Mesenchymal stem cell (in vitro differentiated cells and primary cell): ENCODE measurements around the gene NSG1.
"Not testable (repeated sequence)": the region's sequence is repeated elsewhere in the genome, so short reads cannot be mapped to it uniquely, and the experiment has no call there.

Experiments used
- DNase-seq: peaks from one replicate; pipeline ENCODE4 v3.0.0-alpha.2; 2013
- H2AFZ ChIP-seq: one replicate; pipeline ENCODE4 v1.6.1; 2013; ENCODE audit warnings: low read depth, mild to moderate bottlenecking, control low read depth, inconsistent platforms, low read length, moderate library complexity
- H2AK5ac ChIP-seq: 2 replicates; pipeline ENCODE4 v1.6.1; 2013; ENCODE audit warnings: low read length, moderate library complexity, mild to moderate bottlenecking, inconsistent platforms; ENCODE audit not compliant: severe bottlenecking
- H2BK120ac ChIP-seq: one replicate; pipeline ENCODE4 v1.6.1; 2013; ENCODE audit warnings: low read depth, mild to moderate bottlenecking, inconsistent platforms, low read length, moderate library complexity
- H2BK12ac ChIP-seq, 2 experiments: one replicate each; pipeline ENCODE4 v1.6.1; 2013; ENCODE audit warnings: inconsistent platforms in 2 of 2, low read length in 2 of 2, mild to moderate bottlenecking in 2 of 2, moderate library complexity in 2 of 2, control low read depth in 1 of 2
- H2BK15ac ChIP-seq: one replicate; pipeline ENCODE4 v1.6.1; 2013; ENCODE audit warnings: mild to moderate bottlenecking, low read depth, inconsistent platforms; ENCODE audit not compliant: poor library complexity, severe bottlenecking
- H2BK5ac ChIP-seq: 2 replicates; pipeline ENCODE4 v1.6.1; 2013; ENCODE audit warnings: low read depth, mild to moderate bottlenecking, low read length, control low read depth, inconsistent platforms; ENCODE audit not compliant: poor library complexity, severe bottlenecking
- H3K14ac ChIP-seq, 2 experiments: one replicate each; pipeline ENCODE4 v1.6.1; 2013; ENCODE audit warnings: inconsistent platforms in 2 of 2, low read length in 2 of 2, control low read depth in 1 of 2, mild to moderate bottlenecking in 1 of 2, moderate library complexity in 1 of 2
- H3K18ac ChIP-seq, 2 experiments: one replicate each; pipeline ENCODE4 v1.6.1; 2013; ENCODE audit warnings: inconsistent platforms in 2 of 2, low read length in 2 of 2, control low read depth in 1 of 2, low read depth in 1 of 2, mild to moderate bottlenecking in 1 of 2
- H3K23ac ChIP-seq, 2 experiments: one replicate each; pipeline ENCODE4 v1.6.1; 2013; ENCODE audit warnings: inconsistent platforms in 2 of 2, low read length in 2 of 2, mild to moderate bottlenecking in 2 of 2, moderate library complexity in 2 of 2, control low read depth in 1 of 2
- H3K27ac ChIP-seq: 2 replicates; pipeline ENCODE4 v1.5.1; 2013; ENCODE audit warnings: mild to moderate bottlenecking, moderate library complexity, low read length, control low read depth, inconsistent platforms; ENCODE audit not compliant: poor library complexity, severe bottlenecking
- H3K27me3 ChIP-seq, 2 experiments: 2 replicates each; pipeline versions ENCODE4 v1.6.1 to v1.7.0; 2013; ENCODE audit warnings: low read length in 2 of 2, mild to moderate bottlenecking in 2 of 2, moderate library complexity in 2 of 2, control low read depth in 1 of 2, inconsistent platforms in 1 of 2; ENCODE audit not compliant: control insufficient read depth in 1 of 2, insufficient read depth in 1 of 2
- H3K36me3 ChIP-seq, 2 experiments: 2 replicates each; pipeline versions ENCODE4 v1.6.1 to v1.7.0; 2013; ENCODE audit warnings: low read length in 2 of 2, control low read depth in 1 of 2, inconsistent platforms in 1 of 2, low read depth in 1 of 2, mild to moderate bottlenecking in 1 of 2; ENCODE audit not compliant: insufficient read depth in 2 of 2, control insufficient read depth in 1 of 2
- H3K4ac ChIP-seq, 2 experiments: one replicate each; pipeline ENCODE4 v1.6.1; 2013; ENCODE audit warnings: inconsistent platforms in 2 of 2, low read length in 2 of 2, mild to moderate bottlenecking in 2 of 2, moderate library complexity in 2 of 2, control low read depth in 1 of 2, low read depth in 1 of 2
- H3K4me1 ChIP-seq: 2 replicates; pipeline ENCODE4 v1.6.1; 2013; ENCODE audit warnings: low read depth, low read length, control low read depth; ENCODE audit not compliant: control insufficient read depth, insufficient read depth
- H3K4me2 ChIP-seq: 2 replicates; pipeline ENCODE4 v1.6.1; 2013; ENCODE audit warnings: low read length, mild to moderate bottlenecking, inconsistent platforms; ENCODE audit not compliant: poor library complexity, severe bottlenecking
- H3K4me3 ChIP-seq, 2 experiments: 2 replicates each; pipeline versions ENCODE4 v1.5.1 to v1.7.0; 2013; ENCODE audit warnings: low read length in 2 of 2, mild to moderate bottlenecking in 2 of 2, control low read depth in 1 of 2, low read depth in 1 of 2; ENCODE audit not compliant: insufficient read depth in 1 of 2
- H3K79me1 ChIP-seq: replicated peaks from 2 replicates; pipeline ENCODE4 v1.6.1; 2013; ENCODE audit warnings: mild to moderate bottlenecking, control low read depth, low read length, inconsistent platforms; ENCODE audit not compliant: poor library complexity, severe bottlenecking
- H3K9ac ChIP-seq: 2 replicates; pipeline ENCODE4 v1.7.0; 2013; ENCODE audit warnings: mild to moderate bottlenecking, low read length, moderate library complexity
- H3K9me3 ChIP-seq: 2 replicates; pipeline ENCODE4 v1.7.0; 2013; ENCODE audit warnings: mild to moderate bottlenecking, low read length; ENCODE audit not compliant: control insufficient read depth
- H4K8ac ChIP-seq: one replicate; pipeline ENCODE4 v1.6.1; 2013; ENCODE audit warnings: inconsistent platforms, mild to moderate bottlenecking, low read length, moderate library complexity
- H4K91ac ChIP-seq: one replicate; pipeline ENCODE4 v1.6.1; 2013; ENCODE audit warnings: mild to moderate bottlenecking, low read length, inconsistent platforms
- WGBS: methylation state at CpG from one replicate; pipeline ENCODE4 v1.1.7; 2013; ENCODE audit warnings: mixed read lengths; 5-methylcytosine and 5-hydroxymethylcytosine counted together

NSG1 gene

GRCh38 chr4:4465238-4465637, 78.3 kb downstream of the NSG1 start:
- not testable (repeated sequence) for H3K14ac ChIP-seq, H3K23ac ChIP-seq, H3K27ac ChIP-seq, H3K9me3 ChIP-seq, H3K4ac ChIP-seq, H2BK5ac ChIP-seq, H2AK5ac ChIP-seq, H3K4me2 ChIP-seq, H2BK15ac ChIP-seq, H3K27me3 ChIP-seq, H3K4me3 ChIP-seq, H4K91ac ChIP-seq, H2AFZ ChIP-seq, H2BK120ac ChIP-seq, H4K8ac ChIP-seq, H3K9ac ChIP-seq, H3K4me1 ChIP-seq, DNase-seq, H2BK12ac ChIP-seq, H3K18ac ChIP-seq
- 100% methylated on average over 2 of the region's 3 CpGs for WGBS
- peaks cover 22 to 70% of the 10 kb centered on the region in 2 experiments for H3K36me3 ChIP-seq
- peaks cover 20% of the 10 kb centered on the region for H3K79me1 ChIP-seq
